Peyer's patch (tissue), 4 donors: ENCODE data around the gene CDH1. TPM values are rescaled to one million over a fixed set of nuclear protein-coding genes. Genes with fewer than 3 reads are reported as not detected.

ENCODE experiments used
- DNase-seq, 3 donors: peaks; one replicate each; pipeline ENCODE4 v3.0.0-alpha.2; 2017 to 2019
- H3K27ac ChIP-seq, 4 donors: fragments of 200-600 bp; sonication (generic); one replicate each; pipeline ENCODE4 v1.5.1; 2016 to 2019
- H3K27me3 ChIP-seq, 2 donors: fragments of 200-600 bp; sonication (generic); one replicate each; pipeline ENCODE4 v1.5.1; 2019
- H3K36me3 ChIP-seq, 3 donors: fragments of 200-600 bp; sonication (generic); one replicate each; pipeline ENCODE4 v1.5.1; 2016 to 2019
- H3K4me1 ChIP-seq, 4 donors: fragments of 200-600 bp; sonication (generic); one replicate each; pipeline ENCODE4 v1.5.1; 2016 to 2019
- H3K4me3 ChIP-seq, 4 donors: fragments of 200-600 bp; sonication (generic); 1 replicate in 3 of 4; 2 replicates in 1 of 4; pipeline ENCODE4 v1.5.1; 2016 to 2019; ENCODE audit warnings: mild to moderate bottlenecking in 1 of 4
- H3K9me3 ChIP-seq, 4 donors: fragments of 200-600 bp; sonication (generic); one replicate each; pipeline ENCODE4 v1.5.1; 2016 to 2019; ENCODE audit warnings: mild to moderate bottlenecking in 1 of 4
- CTCF ChIP-seq, 6 experiments: fragments of 450-650 bp in 4 of 6; fragments of 200-600 bp in 2 of 6; sonication (generic) in 1 of 6; IDR thresholded peaks; one replicate each; pipeline ENCODE4 v1.5.1; 2017 to 2019; ENCODE audit warnings: antibody characterized with exemption in 6 of 6, mild to moderate bottlenecking in 3 of 6, moderate library complexity in 1 of 6
- POLR2A ChIP-seq, 2 donors: fragments of 450-650 bp; IDR thresholded peaks; one replicate each; pipeline ENCODE4 v1.5.1; 2017; ENCODE audit warnings: antibody characterized with exemption in 2 of 2, mild to moderate bottlenecking in 2 of 2, moderate library complexity in 2 of 2
- total RNA-seq, 4 donors: library from RNA; depleted of rRNA; stranded (reverse); fragments of >200 nt; gene quantifications; one replicate each; pipeline ENCODE4 v1.1.0, GENCODE V29; 2016

The CDH1 gene
- total RNA-seq, 4 donors from 2014 or later: 56.9 to 612 (median 429) TPM

DNA sequence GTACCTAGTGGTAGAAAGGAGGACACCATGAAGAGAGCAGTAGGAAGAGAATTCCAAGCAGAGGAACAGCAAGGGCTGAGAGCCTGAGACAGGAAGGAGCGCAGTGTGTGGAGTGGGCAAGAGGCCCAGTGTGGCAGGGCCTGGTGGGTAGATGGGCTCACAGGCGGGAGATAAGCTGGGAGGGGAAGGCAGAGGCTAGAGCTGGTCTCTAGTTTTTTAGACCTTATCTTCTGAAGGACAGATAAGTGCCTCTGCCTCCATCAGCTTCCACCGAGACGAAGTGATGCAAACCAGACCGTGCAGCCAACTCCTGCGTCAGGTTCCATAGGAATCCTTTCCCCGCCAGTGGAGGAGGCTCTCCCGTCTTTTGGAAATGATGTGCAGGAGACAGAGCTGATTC lies 33.6 kb downstream of the CDH1 start:
- Histone ChIP-seq H3K4me3 (no peak overlapping the region), H3K27ac (no peak overlapping the region), H3K27me3 (no peaks in the 10 kb centered on the region), H3K9me3 (no peaks in the 10 kb centered on the region), H3K4me1 (no peaks in the 10 kb centered on the region), H3K36me3 (peaks cover 0 to 7% (median 0%) of the 10 kb centered on the region in 3 donors)
- TF ChIP-seq POLR2A (IDR thresholded peaks at IDR 0.05) (no peak), CTCF (IDR thresholded peaks at IDR 0.05) (no peak)
- DNase-seq: no peak

DNA sequence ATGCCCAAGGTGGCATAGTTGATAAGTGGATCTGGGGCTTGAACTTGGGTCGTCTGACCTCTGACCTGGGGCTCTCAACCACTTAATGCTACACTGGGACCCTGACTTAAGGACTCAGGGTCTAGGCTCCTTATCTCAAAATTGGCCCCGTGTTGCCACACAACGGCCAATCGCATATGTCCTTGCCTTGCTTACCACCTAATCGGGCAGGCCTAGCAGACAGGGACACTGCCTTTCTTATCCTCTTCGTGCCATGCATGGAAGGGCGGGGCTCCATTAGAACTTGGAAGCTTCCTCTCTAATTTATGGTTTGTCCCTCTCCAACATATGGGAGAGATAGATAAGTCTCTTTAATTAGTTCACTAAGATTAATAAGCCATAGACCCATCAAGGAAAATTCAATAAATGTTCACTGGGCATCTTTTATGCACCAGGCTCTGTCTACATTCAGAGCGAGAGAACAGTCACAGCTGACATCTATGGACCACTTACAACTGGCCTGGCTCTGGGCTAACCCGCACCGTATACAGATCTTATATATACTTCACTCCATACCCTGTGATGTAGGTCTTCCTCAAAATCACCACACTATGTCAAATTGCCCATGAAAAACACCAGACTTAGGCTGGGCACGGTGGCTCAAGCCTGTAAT lies 35.1 kb downstream of the CDH1 start:
- Histone ChIP-seq H3K9me3 (no peaks in the 10 kb centered on the region), H3K4me1 (no peaks in the 10 kb centered on the region), H3K4me3 (no peak overlapping the region), H3K36me3 (peaks cover 0 to 7% (median 0%) of the 10 kb centered on the region in 3 donors), H3K27ac (no peak overlapping the region), H3K27me3 (no peaks in the 10 kb centered on the region)
- no peak for DNase-seq
- TF ChIP-seq POLR2A (IDR thresholded peaks at IDR 0.05) (no peak), CTCF (IDR thresholded peaks at IDR 0.05) (no peak)

GRCh38 chr16:68772871-68773270 lies 35.8 kb downstream of the CDH1 start:
- Histone ChIP-seq H3K27me3 (no peaks in the 10 kb centered on the region), H3K4me1 (no peaks in the 10 kb centered on the region), H3K9me3 (no peaks in the 10 kb centered on the region), H3K36me3 (peaks cover 0 to 7% (median 0%) of the 10 kb centered on the region in 3 donors), H3K27ac (no peak overlapping the region), H3K4me3 (no peak overlapping the region)
- no peak for DNase-seq
- TF ChIP-seq POLR2A (IDR thresholded peaks at IDR 0.05): no peak
- no peak for TF ChIP-seq CTCF (IDR thresholded peaks at IDR 0.05)

GRCh38 chr16:68774982-68775634 lies 38.0 kb downstream of the CDH1 start:
- no peaks in the 10 kb centered on the region for H3K9me3 ChIP-seq
- H3K36me3 ChIP-seq: peaks cover 0 to 7% (median 0%) of the 10 kb centered on the region in 3 donors
- no peaks in the 10 kb centered on the region for H3K4me1 ChIP-seq
- no peak for DNase-seq
- H3K27ac ChIP-seq: no peak overlapping the region
- TF ChIP-seq POLR2A (IDR thresholded peaks at IDR 0.05) (no peak), CTCF (IDR thresholded peaks at IDR 0.05) (no peak)
- no peaks in the 10 kb centered on the region for H3K27me3 ChIP-seq
- no peak overlapping the region for H3K4me3 ChIP-seq

DNA sequence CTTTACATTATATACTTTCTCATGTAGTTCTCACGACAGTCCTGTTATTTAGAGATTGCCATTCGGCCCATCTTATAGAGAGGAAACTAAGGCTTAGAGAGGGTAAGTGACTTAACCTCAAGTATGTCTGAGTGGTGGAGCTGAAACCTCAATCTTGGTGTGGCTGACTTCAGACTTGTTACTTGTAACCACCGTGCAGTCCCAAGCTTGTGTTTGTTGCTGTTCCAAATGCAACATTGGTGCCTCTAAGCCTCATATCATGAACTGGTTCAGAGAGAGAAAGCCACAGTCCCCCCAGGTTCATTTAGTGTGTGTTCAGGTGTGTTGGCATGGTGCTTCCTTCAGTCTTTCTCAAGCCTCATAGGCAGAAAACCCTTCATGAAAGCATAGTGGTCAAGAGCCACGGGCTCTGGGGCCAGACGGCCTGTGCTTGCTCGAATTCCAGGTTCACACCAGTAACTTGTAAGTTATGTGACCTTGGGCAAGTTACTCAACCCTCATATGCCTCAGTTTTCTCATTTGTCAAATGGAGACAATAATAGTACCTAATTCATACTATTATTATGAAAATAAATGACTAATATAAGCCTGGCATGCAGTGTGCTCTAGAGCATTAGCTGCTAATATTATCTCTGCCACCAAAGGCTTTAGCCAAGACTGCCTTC lies 39.9 kb downstream of the CDH1 start:
- Histone ChIP-seq H3K4me3 (no peak overlapping the region), H3K27me3 (no peaks in the 10 kb centered on the region), H3K4me1 (no peaks in the 10 kb centered on the region), H3K36me3 (peaks cover 0 to 13% (median 0%) of the 10 kb centered on the region in 3 donors), H3K27ac (no peak overlapping the region), H3K9me3 (no peaks in the 10 kb centered on the region)
- TF ChIP-seq CTCF (IDR thresholded peaks at IDR 0.05) (no peak), POLR2A (IDR thresholded peaks at IDR 0.05) (no peak)
- no peak for DNase-seq
